GM18951 (cell line): ENCODE measurements around the gene PARP3.
A peak's percentile ranks its signal among the peaks of the same experiment; 100 is the strongest.

Experiments
- POLR2A ChIP-seq: IDR thresholded peaks from 4 replicates; pipeline ENCODE4 v1.6.1; 2011; ENCODE audit warnings: mild to moderate bottlenecking; ENCODE audit not compliant: insufficient read length, insufficient read depth; ENCODE audit errors: extremely low read depth
- in situ Hi-C: fragments of 300-500 bp; cut with MboI; formaldehyde crosslinking; loops from one replicate; pipeline ENCODE4 v1.12.0; 2022; ENCODE audit warnings: low sequenced_read_pairs, mixed read lengths, inconsistent platforms; ENCODE audit not compliant: unreplicated experiment

Gene PARP3

DNA sequence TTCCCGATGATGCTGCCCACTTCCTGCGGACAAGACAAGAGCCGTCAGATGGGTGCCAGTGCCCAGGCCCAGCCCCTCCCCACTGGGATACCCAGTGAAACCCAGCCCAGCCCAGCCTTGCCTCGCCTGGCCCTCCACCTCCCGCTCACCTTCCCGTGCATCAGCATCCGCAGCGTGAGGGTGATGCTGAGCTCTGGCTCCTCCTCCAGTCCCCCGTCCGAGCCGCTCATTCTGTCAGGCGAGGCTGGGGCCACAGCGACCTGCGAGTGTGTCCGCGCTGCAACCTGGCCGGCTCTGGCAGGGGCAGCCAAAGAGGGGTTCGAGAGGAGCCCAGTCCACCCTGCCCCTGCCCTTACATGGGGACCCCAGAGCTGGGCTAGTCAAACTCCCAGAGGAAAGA, 18.8 kb downstream of the PARP3 start:
- in situ Hi-C loops, result no loop called here
- no peak for TF ChIP-seq POLR2A

DNA sequence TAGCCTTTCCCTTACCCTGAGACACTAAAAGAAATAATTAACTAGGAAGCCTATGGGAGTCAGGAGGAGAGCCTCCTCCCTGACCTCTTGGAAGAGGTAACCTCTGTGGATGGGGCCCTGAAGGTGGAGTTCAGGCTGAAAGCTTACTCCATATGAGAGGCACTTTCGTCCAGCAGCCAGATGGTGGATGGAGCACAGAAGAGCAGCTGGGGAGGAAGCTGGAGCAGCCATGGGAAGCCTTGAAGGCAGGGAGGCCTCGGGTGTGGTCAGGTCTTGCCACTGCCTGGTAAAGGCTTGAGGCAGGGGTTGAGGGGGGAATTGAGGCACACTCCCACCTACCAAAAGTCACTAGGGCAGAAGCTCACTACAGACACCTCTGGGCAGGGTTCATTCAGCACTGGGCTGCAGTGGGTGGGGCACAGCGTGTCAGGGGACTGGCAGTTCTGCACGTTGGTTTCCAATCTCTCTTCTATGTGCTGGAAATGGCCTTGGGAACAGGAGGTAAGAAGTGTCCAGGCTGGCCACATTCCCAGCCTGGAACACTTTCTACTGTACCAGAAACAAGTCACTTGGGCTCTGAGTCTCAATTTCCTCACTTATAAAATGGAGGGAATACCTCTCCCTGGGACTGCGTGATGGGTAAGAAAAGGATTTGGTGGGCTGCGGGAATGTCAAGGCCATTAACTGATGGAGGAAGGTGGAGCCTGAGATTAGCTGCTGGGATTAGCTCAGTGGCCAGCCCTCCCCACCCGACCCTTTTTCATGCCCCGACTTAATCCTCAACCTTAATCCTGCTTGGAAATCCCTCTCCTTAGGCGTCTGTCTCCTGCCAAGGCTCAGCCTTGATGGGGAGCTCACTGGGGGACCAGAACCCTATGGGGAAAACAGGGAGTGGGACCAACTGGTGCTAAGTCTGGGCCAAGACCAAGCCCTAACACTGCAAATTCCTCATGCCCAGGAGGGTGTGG, 19.7 kb downstream of the PARP3 start:
- TF ChIP-seq POLR2A, result no peak
- in situ Hi-C loops, result no loop called here

- no peak for TF ChIP-seq POLR2A
- in situ Hi-C loops, result no loop called here
These were observed 20.8 kb downstream of the PARP3 start for GRCh38 chr3:51962854-51963530.

DNA sequence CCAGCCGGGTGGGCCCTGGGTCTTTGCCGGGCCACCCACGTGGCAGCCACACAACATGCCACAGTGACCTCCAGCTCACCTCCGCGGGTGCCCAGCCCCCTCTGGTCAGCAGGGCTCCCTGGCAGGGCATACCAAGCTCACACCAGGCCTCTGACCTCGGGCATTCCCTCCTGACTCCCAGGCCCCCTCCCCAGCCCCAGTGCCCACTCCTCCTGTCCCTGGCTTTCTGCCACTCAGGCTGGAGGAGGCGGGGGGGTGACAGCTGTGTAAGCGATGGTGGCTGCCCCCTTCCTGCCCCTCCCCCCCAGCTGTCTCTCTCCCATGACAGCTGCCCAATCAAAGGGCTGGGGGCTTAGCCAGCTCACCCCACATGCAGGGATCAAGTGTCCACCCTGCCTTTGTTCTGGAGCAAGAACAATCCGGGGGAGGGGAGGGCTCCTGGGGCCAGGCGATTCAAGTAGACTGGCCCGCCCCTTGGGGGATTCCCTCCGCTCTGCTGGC, 21.8 kb downstream of the PARP3 start:
- TF ChIP-seq POLR2A, result no peak
- in situ Hi-C loops, result no loop called here

DNA sequence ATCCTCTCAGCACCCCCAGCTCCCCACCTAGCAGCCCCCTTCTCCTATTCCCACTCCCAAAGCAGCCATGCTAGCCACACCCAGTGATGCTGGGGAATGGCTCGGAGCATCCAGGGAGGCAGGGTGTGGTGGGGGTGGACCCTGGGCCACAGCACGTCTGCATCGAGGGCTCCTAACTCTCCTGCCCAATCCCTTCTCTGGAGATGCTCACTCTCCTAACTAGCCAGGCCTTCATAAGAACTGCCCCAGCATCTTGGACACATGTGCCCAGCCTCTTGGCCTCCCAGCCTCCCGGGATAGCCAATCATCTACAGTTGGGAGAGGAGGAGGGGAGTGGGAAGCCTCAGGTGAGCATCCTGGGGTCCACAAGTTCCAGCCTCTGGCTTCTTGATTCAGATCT, 22.4 kb downstream of the PARP3 start:
- in situ Hi-C loops, result no loop called here
- no peak for TF ChIP-seq POLR2A

DNA sequence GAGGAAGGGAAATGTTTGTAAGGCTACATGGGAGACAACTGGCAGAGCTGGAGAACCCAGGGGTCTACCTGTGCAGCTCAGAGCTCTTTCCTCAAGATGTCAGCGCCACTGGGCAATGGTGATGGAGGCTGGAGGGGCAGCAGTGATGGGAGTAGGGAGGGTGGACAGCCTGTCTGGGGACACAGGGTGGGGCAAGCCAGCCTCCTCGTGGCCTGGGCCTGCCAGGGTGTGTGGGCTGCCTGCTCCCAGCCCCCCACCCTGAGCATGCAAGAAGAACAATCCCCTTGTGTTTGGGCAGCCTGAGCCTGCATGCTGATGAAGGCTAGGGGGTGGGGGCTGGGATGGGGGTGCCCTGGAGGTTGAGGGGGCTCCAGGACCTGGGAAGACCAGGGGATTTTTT, 23.9 kb downstream of the PARP3 start:
- in situ Hi-C loops, result no loop called here
- no peak for TF ChIP-seq POLR2A

GRCh38 chr3:51966486-51966885, 24.3 kb downstream of the PARP3 start:
- TF ChIP-seq POLR2A, result no peak
- in situ Hi-C loops, result no loop called here

- in situ Hi-C loops, result no loop called here
- TF ChIP-seq POLR2A, result no peak
These were observed 24.8 kb downstream of the PARP3 start for GRCh38 chr3:51966922-51967383.

DNA sequence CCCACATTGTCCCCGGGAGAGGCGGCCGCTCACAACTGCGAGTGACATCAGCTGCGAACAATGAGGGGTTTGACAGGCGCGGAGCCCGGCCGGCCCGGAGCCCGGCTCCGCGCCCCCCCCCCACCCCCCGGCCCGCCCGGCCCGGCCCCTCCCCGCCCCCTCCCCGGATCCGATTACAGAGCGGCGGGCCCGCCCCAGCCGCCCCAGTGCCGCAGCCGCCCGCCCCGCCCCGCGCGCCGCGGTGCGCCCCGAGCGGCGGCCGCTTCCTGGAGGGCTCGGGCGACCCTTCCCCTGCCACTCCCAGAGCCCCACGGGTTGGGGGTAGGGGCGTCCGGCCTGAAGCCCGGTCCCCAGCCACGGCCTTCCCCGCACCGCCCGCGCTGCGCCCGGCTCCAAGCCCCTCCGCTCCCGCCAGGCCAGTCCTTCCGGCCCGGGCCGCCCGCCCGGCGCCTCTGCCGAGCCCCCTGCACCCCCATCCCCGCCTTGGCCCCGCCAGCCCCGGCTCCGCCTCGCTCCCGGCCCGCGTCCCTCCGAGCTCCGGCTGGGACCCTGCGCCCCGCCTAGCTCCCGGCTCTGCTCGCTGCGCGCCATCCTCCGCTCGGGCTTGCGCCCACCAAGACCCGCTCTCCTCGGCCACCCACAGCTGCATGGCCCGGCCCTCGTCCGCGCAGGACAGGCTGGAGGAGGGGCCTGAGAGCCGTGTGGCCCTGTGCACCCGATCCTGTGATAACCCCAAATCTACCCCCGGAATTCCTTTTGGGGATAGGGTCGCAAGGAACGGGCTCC, 25.4 kb downstream of the PARP3 start, which contains the start of gene PCBP4:
Gene PCBP4, minus strand, starts transcription at position 71 of the 786 bp plus-strand sequence. CDS start 6,214 bp downstream, outside the sequence.
- TF ChIP-seq POLR2A, result peak; percentile 60
- in situ Hi-C loops, result no loop called here

DNA sequence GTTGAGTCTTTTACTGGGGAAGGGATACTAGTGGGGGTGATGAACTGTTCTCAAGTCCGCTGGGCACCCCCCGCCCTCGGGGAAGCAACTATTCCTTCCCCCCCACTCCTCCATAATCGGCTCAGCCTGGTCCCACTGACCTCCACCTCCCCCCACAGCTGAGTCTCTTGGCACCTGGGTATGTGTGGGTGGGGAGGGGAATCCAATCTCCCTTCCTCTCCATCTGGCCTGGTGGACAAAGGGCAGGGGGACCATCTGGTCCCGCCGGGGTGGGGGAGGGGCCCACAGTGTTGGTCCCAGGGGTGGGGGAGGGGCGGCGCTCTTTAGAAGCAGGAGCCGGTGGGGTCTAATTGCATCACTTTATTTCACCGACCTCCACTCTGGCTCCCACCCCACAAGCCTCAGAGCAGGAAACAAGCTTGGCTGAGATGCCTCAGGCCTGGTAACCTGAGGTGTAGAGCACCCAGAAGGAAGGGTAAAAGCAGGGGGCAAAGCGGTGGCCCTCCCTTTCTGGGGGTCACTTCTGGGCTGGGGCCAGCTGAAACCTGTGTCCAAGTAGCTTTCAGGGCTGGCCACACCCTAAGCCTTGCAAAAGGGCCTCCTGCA, 26.1 kb downstream of the PARP3 start:
- in situ Hi-C loops, result no loop called here
- TF ChIP-seq POLR2A, result no peak

GRCh38 chr3:51968883-51969678, 26.9 kb downstream of the PARP3 start:
- in situ Hi-C loops, result no loop called here
- TF ChIP-seq POLR2A, result no peak

DNA sequence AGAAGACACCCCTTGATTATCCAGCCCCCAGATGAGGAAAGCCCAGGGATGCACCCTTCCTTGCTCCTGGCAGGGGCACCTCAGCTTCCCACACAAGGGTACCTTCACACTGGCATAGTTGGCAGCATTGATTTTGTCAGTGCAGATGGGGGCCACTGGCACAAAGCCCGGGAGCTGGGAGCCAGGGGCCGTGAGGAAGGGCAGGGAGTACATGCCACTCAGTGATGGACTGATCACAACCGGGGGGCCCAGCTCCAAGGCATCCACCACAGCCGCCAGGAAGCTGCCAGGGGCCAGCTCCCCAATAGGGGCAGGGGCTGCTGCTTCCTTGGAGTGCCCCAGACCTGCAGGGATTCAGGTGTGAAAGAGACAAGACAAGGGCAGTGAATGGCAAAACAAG, 27.7 kb downstream of the PARP3 start:
- in situ Hi-C loops, result no loop called here
- TF ChIP-seq POLR2A, result no peak
